M059J (cell line): Measurements from ENCODE around the gene PPA1. TPM values are rescaled to one million over a fixed set of nuclear protein-coding genes. Genes with fewer than 3 reads are reported as not detected.
"Not testable (repeated sequence)": the region's sequence is repeated elsewhere in the genome, so short reads cannot be mapped to it uniquely, and the experiment has no call there.

ENCODE experiments used
- DNase-seq: peaks from one replicate; pipeline ENCODE4 v3.0.0-alpha.2; 2012; ENCODE audit warnings: low read depth
- total RNA-seq: library from RNA; depleted of rRNA; stranded (reverse); fragments of >200 nt; shearing (Covaris generic); gene quantifications from 2 replicates; pipeline ENCODE4 v1.2.3, GENCODE V29; 2014

The PPA1 gene
- total RNA-seq, 1 experiment from 2014 or later = 186 TPM

- no peak for DNase-seq
Observed at GRCh38 chr10:70221030-70221429, 12.2 kb downstream of the PPA1 start.

DNA sequence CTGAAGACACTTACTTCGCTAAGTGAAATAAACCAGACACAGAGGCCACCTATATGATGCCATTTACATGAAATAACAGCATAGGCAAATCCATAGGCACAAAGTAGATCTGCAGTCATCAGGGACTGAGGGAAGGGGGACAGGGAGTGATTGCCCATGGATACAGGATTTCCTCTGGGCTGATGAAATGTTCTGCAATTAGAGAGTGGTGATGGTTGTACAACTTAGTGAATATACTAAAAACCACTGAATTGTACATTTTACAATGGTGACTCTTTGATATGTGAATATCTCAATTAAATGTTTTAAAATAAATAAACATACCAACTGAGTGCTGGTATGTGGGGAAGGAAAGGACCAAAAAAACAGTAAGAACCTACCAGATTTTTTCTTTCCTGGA, 20.4 kb downstream of the PPA1 start:
- DNase-seq = no peak

DNA sequence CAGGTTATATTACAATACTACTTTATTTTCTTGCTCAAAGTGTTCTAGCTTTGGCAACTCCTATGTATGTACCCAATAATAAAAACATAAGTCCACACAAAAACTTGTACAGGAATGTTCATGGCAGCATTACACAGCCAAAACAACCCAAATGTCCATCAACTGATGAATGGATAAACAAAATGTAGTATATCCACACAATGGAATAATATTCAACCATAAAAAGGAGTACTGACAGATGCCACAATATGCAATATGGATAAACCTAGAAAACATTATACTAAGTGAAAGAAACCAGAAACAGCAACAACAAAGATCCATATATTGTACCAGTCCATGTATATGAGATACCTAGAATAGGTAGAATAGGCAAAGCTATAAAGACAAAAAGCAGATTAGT, 21.0 kb downstream of the PPA1 start:
- DNase-seq = no peak

DNA sequence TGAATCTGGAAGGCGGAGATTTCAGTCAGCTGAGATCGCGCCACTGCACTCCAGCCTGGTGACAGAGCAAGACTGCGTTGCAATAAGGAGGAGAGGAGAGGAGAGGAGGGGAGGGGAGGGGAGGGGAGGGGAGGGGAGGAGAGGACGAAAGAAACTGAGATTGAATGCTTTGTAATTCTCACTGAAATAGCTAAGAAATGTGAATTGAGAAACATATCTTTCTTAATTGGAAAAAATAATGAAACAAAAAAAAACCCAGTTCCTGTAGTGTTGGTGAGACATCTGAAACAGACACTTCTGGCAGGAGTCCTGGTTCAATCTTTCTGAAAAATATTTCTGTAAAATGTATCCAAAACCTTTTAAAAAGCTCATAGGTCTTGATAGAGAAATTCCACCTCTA, 26.5 kb downstream of the PPA1 start:
- no peak for DNase-seq

DNA sequence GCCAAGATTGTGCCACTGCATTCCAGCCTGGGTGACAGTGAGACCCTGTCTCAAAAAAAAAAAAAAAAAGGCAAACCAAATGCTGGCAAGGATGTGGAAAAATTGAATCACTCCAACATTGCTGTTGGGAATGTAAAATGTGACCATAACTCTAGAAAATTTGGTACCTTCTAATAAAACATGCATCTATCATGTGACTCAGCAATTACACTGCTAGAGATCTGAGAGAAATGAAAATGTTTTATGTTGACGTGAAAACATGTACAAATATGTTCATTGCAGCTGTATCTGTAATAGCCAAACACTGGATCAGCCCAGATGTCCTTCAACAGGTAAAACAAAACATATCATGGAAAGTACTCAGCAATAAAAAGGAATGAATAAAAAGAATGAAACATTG, 32.1 kb downstream of the PPA1 start:
- no peak for DNase-seq

- no peak for DNase-seq
Observed at GRCh38 chr10:70198696-70199466, 34.3 kb downstream of the PPA1 start.

DNA sequence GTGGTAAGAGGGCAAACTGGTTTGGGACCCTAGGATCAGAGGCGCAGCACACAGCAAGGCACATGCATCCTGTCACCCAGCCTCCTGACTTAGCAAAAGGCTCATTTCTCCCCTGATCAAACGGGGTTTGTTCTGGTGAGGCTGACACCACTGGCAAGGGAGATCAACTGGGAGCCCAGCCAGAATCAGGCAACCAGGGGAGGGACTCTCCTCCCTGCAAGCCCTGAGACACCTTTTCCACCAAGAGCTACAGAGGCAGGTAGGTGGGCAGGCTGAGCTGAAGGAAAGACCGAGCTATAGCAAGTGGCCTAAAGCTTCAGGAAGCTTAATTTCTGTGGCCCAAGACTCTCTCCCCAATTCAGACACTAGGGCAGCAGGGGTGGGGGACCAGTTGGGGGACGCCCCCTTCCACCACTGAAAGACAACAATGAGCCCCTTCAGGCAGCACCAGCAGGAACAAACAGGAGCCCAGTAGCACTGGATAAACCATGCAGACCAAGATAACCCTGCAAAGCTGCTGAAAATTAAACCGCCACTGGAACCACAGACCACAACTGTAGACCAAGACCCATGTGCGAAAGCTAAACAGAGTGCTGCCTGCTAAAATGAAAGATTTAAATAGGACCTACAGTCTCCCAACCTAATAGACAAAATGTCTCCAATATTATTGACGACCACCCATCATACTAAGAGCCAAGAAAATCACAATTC, 35.8 kb downstream of the PPA1 start:
- DNase-seq = no peak

DNA sequence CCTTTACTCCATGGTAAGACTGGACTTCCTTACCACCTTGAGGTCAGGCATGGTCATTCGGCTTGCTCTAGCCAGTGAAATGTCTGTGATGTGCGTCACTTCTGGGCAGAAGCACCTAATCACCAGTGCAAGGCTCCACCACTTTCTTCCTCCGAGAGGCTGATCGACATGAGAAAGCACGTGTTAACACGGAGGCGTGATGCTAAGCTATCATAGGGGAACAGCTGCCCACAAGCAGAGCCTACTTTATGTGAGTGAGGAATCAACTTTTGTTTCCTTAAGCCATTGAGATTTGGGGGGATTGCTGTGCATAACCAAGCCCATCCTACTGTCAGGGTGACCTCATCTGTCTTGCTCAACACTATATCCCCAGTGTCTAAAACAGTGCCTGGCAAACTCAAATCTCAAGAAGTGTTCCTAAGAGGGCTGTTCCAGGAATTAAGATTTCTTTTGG, 39.8 kb downstream of the PPA1 start:
- DNase-seq = no peak

DNA sequence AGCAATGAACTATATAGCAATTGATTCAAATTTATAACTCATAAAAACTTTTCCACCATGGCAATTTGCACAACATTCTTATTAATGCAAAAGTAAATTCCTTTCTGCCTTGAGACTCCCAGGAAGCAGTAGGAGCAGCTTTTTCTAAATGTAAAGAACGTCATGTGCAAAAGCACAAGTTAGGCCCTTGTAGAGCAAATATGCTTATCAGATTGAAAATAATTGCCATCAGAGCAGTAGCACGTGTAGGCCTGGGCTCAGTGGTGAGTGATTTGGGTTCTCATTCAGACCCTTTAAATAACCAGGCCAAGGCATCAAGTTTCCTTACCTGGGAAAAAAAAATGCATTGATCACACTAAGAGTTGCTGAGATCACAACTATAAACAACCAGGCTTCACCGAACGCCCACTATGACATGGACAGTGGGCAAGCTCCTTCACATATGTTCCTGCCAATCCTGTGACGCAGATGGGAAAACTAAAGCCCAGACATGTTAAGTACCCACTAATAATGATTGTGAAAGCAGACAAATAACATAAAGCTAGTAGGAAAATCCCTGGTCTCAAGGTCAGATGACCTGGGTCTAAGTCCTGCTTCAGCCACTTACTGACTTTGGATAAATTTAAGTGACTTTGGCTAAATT, 40.8 kb downstream of the PPA1 start:
- no peak for DNase-seq

DNA sequence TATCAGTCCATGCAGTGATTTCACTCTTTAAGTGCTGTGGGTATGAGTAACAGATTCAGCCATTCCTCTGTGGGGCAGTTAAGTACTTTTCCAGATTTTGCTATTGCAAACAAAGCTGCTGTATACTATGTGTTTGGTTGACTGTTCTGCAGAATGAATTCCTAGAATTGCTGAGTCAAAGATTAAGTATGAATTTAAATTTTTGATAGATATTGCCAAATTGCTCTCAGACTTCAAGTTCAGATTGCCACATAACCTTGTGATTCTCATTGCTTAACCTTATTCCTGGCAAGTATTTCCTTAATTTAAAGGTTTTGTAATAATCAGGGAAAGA, 41.3 kb downstream of the PPA1 start:
- DNase-seq = peak; percentile 64

DNA sequence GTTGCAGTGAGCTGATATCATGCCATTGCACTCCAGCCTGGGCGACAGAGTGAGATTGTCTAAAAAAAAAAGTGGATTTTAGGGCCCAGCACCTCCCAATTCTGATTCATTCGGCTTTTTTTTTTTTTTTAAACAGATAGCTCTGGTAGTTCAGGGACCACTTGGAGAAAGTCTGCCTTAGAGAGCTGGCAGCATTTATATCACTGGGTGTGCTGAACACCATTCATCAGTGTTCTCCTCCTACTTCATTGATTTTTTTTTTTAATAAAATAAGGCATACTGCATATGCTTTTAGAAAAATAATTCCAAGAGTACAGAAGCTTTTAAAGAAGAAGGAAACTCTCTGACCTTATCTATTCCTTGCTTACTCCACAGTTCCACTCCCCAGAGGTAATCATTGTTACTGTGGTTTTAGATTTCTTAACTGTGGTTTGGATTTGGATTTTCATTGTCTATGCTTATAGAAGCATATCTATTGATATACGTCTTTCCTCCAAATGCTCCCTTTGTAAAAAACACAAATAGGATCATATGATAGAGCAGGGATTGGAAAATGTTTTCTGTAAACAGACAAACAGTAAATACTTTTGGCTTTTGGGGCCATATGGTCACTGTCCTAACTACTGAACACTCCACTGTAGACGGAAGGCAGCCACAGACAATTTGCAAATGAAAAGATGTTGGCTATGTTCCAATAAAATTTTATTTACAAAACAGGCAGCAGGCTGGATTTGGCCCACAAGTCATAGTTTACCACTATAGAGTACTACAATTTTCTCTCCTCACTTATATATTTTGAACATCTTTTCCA, 41.9 kb downstream of the PPA1 start:
- peak; percentile 17 for DNase-seq

DNA sequence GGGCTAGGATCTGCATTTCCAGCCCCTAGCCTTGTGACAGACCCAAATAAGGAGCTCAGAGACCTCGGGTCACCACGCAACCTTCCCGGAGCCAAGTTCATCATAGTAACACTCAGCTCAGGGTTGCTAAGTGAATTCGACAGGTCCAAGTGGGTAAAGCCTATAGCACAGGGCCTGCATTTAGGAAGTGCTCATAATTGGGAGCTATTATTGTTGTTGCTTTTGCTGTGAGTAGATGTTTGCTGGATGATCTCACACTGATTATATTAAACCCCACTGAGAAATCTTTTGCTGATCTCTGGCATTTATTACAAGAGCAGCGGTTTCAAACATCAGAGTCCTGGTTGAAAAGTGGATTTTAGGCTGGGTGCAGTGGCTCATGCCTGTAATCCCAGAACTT, 42.6 kb downstream of the PPA1 start:
- no peak for DNase-seq

GRCh38 chr10:70190102-70190501, 43.1 kb downstream of the PPA1 start:
- no peak for DNase-seq

DNA sequence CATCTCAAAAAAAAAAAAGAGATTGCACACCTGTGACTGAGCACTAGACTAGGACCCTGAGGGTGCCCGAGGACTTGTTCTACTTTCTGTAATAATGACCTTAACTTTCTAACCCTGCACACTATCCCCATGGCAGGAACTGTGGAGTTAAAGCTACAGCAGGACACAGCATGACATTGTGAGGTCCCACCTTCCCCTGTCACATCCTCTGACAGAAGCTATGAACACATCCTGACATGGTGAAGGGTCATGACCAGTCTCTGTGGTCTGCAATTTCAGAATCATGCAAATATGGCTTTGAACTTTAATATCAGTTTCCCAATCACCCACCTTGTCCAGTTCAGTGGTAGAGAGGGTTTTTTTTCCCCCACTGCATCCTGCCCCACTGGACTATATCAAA, 44.5 kb downstream of the PPA1 start:
- no peak for DNase-seq

GRCh38 chr10:70186571-70186970, 46.7 kb downstream of the PPA1 start:
- no peak for DNase-seq

GRCh38 chr10:70186090-70186489, 47.1 kb downstream of the PPA1 start:
- no peak for DNase-seq

DNA sequence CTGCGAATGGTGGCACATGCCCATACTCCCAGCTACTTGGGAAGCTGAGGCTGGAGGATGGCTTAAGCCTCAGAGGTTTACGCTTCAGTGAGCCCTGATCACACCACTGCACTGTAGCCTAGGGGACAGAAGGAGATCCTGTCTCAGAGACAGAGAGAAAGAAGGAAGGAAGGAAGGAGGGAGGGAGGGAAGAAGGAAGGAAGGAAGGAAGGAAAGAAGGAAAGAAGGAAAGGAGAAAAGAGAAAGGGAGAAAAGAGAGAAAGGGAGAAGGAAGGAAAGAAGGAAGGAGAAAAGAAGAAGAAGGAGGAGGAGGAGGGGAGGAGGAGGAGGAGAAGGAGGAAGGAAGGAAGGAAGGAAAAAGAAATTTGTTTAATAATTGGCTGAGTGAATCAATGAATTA, 49.9 kb downstream of the PPA1 start:
- DNase-seq = no peak

DNA sequence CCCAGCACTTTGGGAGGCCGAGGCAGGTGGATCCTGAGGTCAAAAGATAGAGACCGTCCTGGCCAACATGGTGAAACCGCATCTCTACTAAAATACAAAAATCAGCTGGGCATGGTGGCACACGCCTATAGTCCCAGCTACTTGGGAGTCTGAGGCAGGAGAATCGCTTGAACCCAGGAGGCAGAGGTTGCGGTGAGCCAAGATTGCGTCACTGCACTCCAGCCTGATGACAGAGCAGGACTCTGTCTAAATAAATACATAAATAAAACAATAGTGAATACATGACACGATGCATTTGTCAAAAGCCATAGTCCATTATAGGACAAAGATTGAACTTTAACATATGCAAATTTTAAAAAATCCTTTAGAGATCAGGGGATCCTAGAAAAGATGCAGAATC, 54.0 kb downstream of the PPA1 start:
- DNase-seq = not testable (repeated sequence)

- DNase-seq = no peak
Observed at GRCh38 chr10:70178139-70178725, 55.0 kb downstream of the PPA1 start.

DNA sequence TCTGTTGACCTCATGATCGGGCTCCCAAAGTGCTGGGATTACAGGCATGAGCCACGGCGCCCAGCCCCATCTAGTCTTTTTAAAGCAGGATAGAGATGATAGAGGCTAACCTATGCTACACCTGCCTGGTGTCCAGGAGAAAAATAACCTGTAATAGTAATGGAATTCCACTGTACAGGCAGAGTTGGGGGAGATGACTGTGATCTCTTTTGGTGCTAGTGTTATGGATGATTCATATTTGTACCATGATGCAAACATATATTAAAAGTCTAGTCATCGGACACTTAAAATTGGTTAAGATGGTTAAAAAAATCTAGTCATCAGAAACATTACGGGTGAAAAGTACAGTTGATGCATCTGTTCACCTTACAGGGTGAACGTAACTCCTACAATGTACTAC, 56.8 kb downstream of the PPA1 start:
- no peak for DNase-seq

DNA sequence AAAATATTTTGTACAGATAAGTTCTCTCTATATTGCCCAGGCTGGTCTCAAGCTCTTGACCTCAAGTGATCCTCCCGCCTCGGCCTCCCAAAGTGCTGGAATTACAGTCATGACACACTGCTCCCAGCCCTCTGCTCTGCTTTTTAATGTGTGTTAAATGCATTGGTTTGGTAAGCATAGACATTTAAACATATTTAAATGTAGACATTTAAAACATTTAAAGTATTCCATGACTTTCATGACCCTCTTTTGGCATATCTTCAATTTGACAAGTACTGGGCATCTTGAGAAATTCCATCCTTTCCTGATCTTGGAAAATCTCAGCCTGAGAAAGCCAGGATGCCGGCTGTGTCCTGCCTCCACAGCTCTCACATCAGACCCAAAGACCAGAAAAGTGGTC, 57.7 kb downstream of the PPA1 start:
- DNase-seq = no peak
